Upper lobe of left lung (tissue), 6 donors: Measurements from ENCODE around the gene COQ7. TPM values are rescaled to one million over a fixed set of nuclear protein-coding genes. Genes with fewer than 3 reads are reported as not detected.

Experiments used
- ATAC-seq, 2 donors: fragments of 200-7000 bp; cut with Tn5 transposase; one replicate each; pipeline ENCODE4 v1.9.1; 2022; ENCODE audit warnings: mild to moderate bottlenecking in 2 of 2, moderate library complexity in 2 of 2; ENCODE audit not compliant: low FRiP score in 2 of 2
- DNase-seq, 2 donors: peaks; one replicate each; pipeline ENCODE4 v3.0.0-alpha.2; 2019 to 2020
- H3K27ac ChIP-seq, 4 donors: fragments of 200-600 bp; sonication (generic); one replicate each; pipeline ENCODE4 v1.5.1; 2016 to 2019
- H3K27me3 ChIP-seq, 4 donors: fragments of 200-600 bp; sonication (generic); one replicate each; pipeline ENCODE4 v1.5.1; 2017 to 2019
- H3K36me3 ChIP-seq, 4 donors: fragments of 200-600 bp; sonication (generic); one replicate each; pipeline ENCODE4 v1.5.1; 2016 to 2019
- H3K4me1 ChIP-seq, 4 donors: fragments of 200-600 bp; sonication (generic); one replicate each; pipeline ENCODE4 v1.5.1; 2018 to 2019
- H3K4me3 ChIP-seq, 4 donors: fragments of 200-600 bp; sonication (generic); one replicate each; pipeline ENCODE4 v1.5.1; 2017 to 2019; ENCODE audit warnings: mild to moderate bottlenecking in 2 of 4, moderate library complexity in 1 of 4
- H3K9me3 ChIP-seq, 4 donors: fragments of 200-600 bp; sonication (generic); one replicate each; pipeline ENCODE4 v1.5.1; 2018 to 2019
- CTCF ChIP-seq, 6 experiments: fragments of 450-650 bp in 4 of 6; fragments of 200-600 bp in 2 of 6; sonication (generic) in 2 of 6; IDR thresholded peaks; one replicate each; pipeline ENCODE4 v1.5.1; 2016 to 2019; ENCODE audit warnings: antibody characterized with exemption in 6 of 6
- EP300 ChIP-seq, 4 donors: sonication (generic); formaldehyde crosslinking; IDR thresholded peaks; one replicate each; pipeline ENCODE4 v1.5.1; 2017; ENCODE audit warnings: antibody characterized with exemption in 4 of 4, control low read depth in 2 of 4
- POLR2A ChIP-seq, 4 donors: fragments of 450-650 bp; IDR thresholded peaks; one replicate each; pipeline ENCODE4 v1.5.1; 2016 to 2017; ENCODE audit warnings: antibody characterized with exemption in 4 of 4, mild to moderate bottlenecking in 2 of 4
- POLR2AphosphoS5 ChIP-seq, 2 donors: sonication (generic); formaldehyde crosslinking; IDR thresholded peaks; one replicate each; pipeline ENCODE4 v1.5.1; 2017; ENCODE audit warnings: antibody characterized with exemption in 2 of 2
- WGBS, 2 donors: methylation state at CpG; one replicate each; pipeline ENCODE4 v1.1.5; 2017 to 2018; 5-methylcytosine and 5-hydroxymethylcytosine counted together
- total RNA-seq, 6 donors: library from RNA; depleted of rRNA in 4 of 6; stranded (reverse); fragments of >200 nt in 4 of 6; gene quantifications; one replicate each; pipeline versions ENCODE4 v1.1.0 to v1.2.1, GENCODE V29; 2016 to 2021
- donor health status: DM: no; HTN: no; CAD: no; lungs with moderate emphysema.
- donor health status: DM: no; HTN: yes; CAD: no; lungs with severe emphysema.

The COQ7 gene
- total RNA-seq, 6 donors from 2014 or later: 14.6 to 41.9 (median 20.0) TPM

- ATAC-seq (no peak), DNase-seq (no peak)
- Histone ChIP-seq H3K4me1 (peaks cover 0 to 7% (median 3%) of the 10 kb centered on the region in 4 donors), H3K9me3 (no peaks in the 10 kb centered on the region), H3K27me3 (no peaks in the 10 kb centered on the region), H3K4me3 (no peak overlapping the region), H3K27ac (peak overlapping the region in 1 of 4 donors; percentile 65), H3K36me3 (no peaks in the 10 kb centered on the region)
- no peak for TF ChIP-seq POLR2A (IDR thresholded peaks at IDR 0.05)
- TF ChIP-seq CTCF (IDR thresholded peaks at IDR 0.05): no peak
- no peak for TF ChIP-seq EP300 (IDR thresholded peaks at IDR 0.05)
- no peak for TF ChIP-seq POLR2AphosphoS5 (IDR thresholded peaks at IDR 0.05)
- 82 to 85% methylated on average over 2 of the region's 2 CpGs for WGBS, 2 donors
Measured at GRCh38 chr16:19092653-19093410, 25.4 kb downstream of the COQ7 start.

- no peaks in the 10 kb centered on the region for H3K9me3 ChIP-seq
- DNase-seq (no peak), ATAC-seq (no peak)
- H3K4me1 ChIP-seq: peaks cover 0 to 5% (median 2%) of the 10 kb centered on the region in 4 donors
- no peak overlapping the region for H3K27ac ChIP-seq
- H3K36me3 ChIP-seq: no peaks in the 10 kb centered on the region
- no peak overlapping the region for H3K4me3 ChIP-seq
- no peaks in the 10 kb centered on the region for H3K27me3 ChIP-seq
- no peak for TF ChIP-seq POLR2AphosphoS5 (IDR thresholded peaks at IDR 0.05)
- no peak for TF ChIP-seq CTCF (IDR thresholded peaks at IDR 0.05)
- TF ChIP-seq EP300 (IDR thresholded peaks at IDR 0.05): no peak
- no peak for TF ChIP-seq POLR2A (IDR thresholded peaks at IDR 0.05)
- 83 to 86% methylated on average over 15 of the region's 15 CpGs for WGBS, 2 donors
Measured at GRCh38 chr16:19093631-19094541, 26.5 kb downstream of the COQ7 start.

- Histone ChIP-seq H3K4me3 (no peak overlapping the region), H3K4me1 (peaks cover 0 to 5% (median 2%) of the 10 kb centered on the region in 4 donors), H3K27ac (no peak overlapping the region), H3K27me3 (no peaks in the 10 kb centered on the region), H3K36me3 (no peaks in the 10 kb centered on the region), H3K9me3 (no peaks in the 10 kb centered on the region)
- no peak for TF ChIP-seq EP300 (IDR thresholded peaks at IDR 0.05)
- no peak for TF ChIP-seq CTCF (IDR thresholded peaks at IDR 0.05)
- DNase-seq (no peak), ATAC-seq (no peak)
- 68 to 71% methylated on average over 11 of the region's 11 CpGs for WGBS, 2 donors
Measured at GRCh38 chr16:19094542-19095365, 27.3 kb downstream of the COQ7 start.

GRCh38 chr16:19095654-19096053, 28.2 kb downstream of the COQ7 start:
- WGBS, 2 donors: 83 to 90% methylated on average over 5 of the region's 5 CpGs
- no peak overlapping the region for H3K27ac ChIP-seq
- no peak overlapping the region for H3K4me3 ChIP-seq
- DNase-seq (no peak), ATAC-seq (no peak)
- H3K27me3 ChIP-seq: no peaks in the 10 kb centered on the region
- no peaks in the 10 kb centered on the region for H3K9me3 ChIP-seq
- no peaks in the 10 kb centered on the region for H3K36me3 ChIP-seq
- peaks cover 0 to 5% (median 2%) of the 10 kb centered on the region in 4 donors for H3K4me1 ChIP-seq
- TF ChIP-seq POLR2A (IDR thresholded peaks at IDR 0.05) (no peak), POLR2AphosphoS5 (IDR thresholded peaks at IDR 0.05) (no peak), CTCF (IDR thresholded peaks at IDR 0.05) (no peak), EP300 (IDR thresholded peaks at IDR 0.05) (no peak)
